PC-3 (cell line): ENCODE results near the gene PFKFB3. TPM values are rescaled to one million over a fixed set of nuclear protein-coding genes. Genes with fewer than 3 reads are reported as not detected.
A peak's percentile ranks its signal among the peaks of the same experiment; 100 is the strongest.

Source experiments
- ATAC-seq: fragments of 200-7000 bp; cut with Tn5 transposase; 2 replicates; pipeline ENCODE4 v1.9.1; 2020; ENCODE audit warnings: mild to moderate bottlenecking, moderate library complexity
- BruUV-seq: library from RNA; stranded (reverse); fragments of 400-500 nt; replicated peaks from 2 replicates; lab custom pipeline; 2021; lab: Mats Ljungman, UMichigan
- CTCF ChIA-PET: fragments of 300-600 bp; sonication (Branson Sonifier 250); formaldehyde crosslinking; loops from one replicate; lab custom pipeline; 2022; ENCODE audit warnings: antibody characterized with exemption; lab: Charles Lee
- POLR2A ChIA-PET: fragments of 300-600 bp; sonication (Branson Sonifier 250); formaldehyde crosslinking; loops from one replicate; lab custom pipeline; 2022; ENCODE audit warnings: antibody characterized with exemption; ENCODE audit not compliant: unreplicated experiment; lab: Charles Lee
- DNase-seq: peaks from one replicate; pipeline ENCODE4 v3.0.0-alpha.2; 2015
- H2AFZ ChIP-seq: fragments of 300-600 bp; sonication (generic); 2 replicates; pipeline ENCODE4 v1.6.0; 2016; ENCODE audit warnings: antibody characterized with exemption, low read length
- H3F3A ChIP-seq: fragments of 300-600 bp; sonication (generic); one replicate; pipeline ENCODE4 v1.6.0; 2017; ENCODE audit warnings: antibody characterized with exemption, low read length, control low read depth, mild to moderate bottlenecking; ENCODE audit not compliant: unreplicated experiment
- H3K27ac ChIP-seq: fragments of 300-600 bp; sonication (generic); 2 replicates; pipeline ENCODE4 v1.5.1; 2016; ENCODE audit warnings: mild to moderate bottlenecking, low read length
- H3K27me3 ChIP-seq: fragments of 300-600 bp; sonication (generic); 2 replicates; pipeline ENCODE4 v1.6.1; 2016; ENCODE audit warnings: low read length, mixed read lengths
- H3K36me3 ChIP-seq: fragments of 300-600 bp; sonication (generic); 2 replicates; pipeline ENCODE4 v1.6.1; 2016; ENCODE audit warnings: low read depth, mixed run types, low read length, mixed read lengths
- H3K4me1 ChIP-seq: fragments of 300-600 bp; sonication (generic); 2 replicates; pipeline ENCODE4 v1.5.1; 2016; ENCODE audit warnings: low read length; ENCODE audit not compliant: insufficient read depth
- H3K4me2 ChIP-seq: fragments of 300-600 bp; sonication (generic); 2 replicates; pipeline ENCODE4 v1.6.0; 2016; ENCODE audit warnings: low read length
- H3K4me3 ChIP-seq: fragments of 300-600 bp; sonication (generic); 2 replicates; pipeline ENCODE4 v1.5.1; 2016; ENCODE audit warnings: mild to moderate bottlenecking, low read length, mixed read lengths
- H3K79me2 ChIP-seq: fragments of 300-600 bp; sonication (generic); 2 replicates; pipeline ENCODE4 v1.6.1; 2017; ENCODE audit warnings: low read length, mixed read lengths
- H3K9ac ChIP-seq: fragments of 300-600 bp; sonication (generic); 2 replicates; pipeline ENCODE4 v1.6.0; 2016; ENCODE audit warnings: mild to moderate bottlenecking, low read length
- H3K9me2 ChIP-seq: fragments of 300-600 bp; sonication (generic); replicated peaks from 2 replicates; pipeline ENCODE4 v1.6.1; 2016; ENCODE audit warnings: mixed run types, low read length, mixed read lengths
- H3K9me3 ChIP-seq: fragments of 300-600 bp; sonication (generic); 2 replicates; pipeline ENCODE4 v1.6.1; 2016; ENCODE audit warnings: low read length, mixed read lengths
- H4K20me1 ChIP-seq: fragments of 300-600 bp; sonication (generic); 2 replicates; pipeline ENCODE4 v1.6.1; 2016; ENCODE audit warnings: low read length, mixed read lengths
- EZH2 ChIP-seq: fragments of 300-600 bp; sonication (generic); IDR thresholded peaks from one replicate; pipeline ENCODE4 v1.6.1; 2017; ENCODE audit warnings: antibody characterized with exemption, mild to moderate bottlenecking, low read length; ENCODE audit not compliant: unreplicated experiment
- EZH2phosphoT487 ChIP-seq: fragments of 300-600 bp; sonication (generic); IDR thresholded peaks from 2 replicates; pipeline ENCODE4 v1.6.1; 2018; ENCODE audit warnings: mild to moderate bottlenecking, antibody characterized with exemption, low read length, borderline replicate concordance
- intact Hi-C: fragments of 100-400 bp; cut with micrococcal nuclease; formaldehyde crosslinking; loops from 2 replicates; pipeline ENCODE4 v1.9.0; 2023
- total RNA-seq: library from RNA; depleted of rRNA; stranded (reverse); fragments of >200 nt; gene quantifications from 2 replicates; pipeline ENCODE4 v1.2.3, GENCODE V29; 2014
- TF ChIP-seq, protein P1 (sequence below): fragments of 300-600 bp; sonication (generic); conservative IDR thresholded peaks from 2 replicates; pipeline ENCODE4 v1.5.1; 2017; ENCODE audit warnings: antibody characterized with exemption, low read depth, mild to moderate bottlenecking, low read length

PFKFB3 gene
- total RNA-seq, 1 experiment from 2014 or later: 19.5 TPM

DNA sequence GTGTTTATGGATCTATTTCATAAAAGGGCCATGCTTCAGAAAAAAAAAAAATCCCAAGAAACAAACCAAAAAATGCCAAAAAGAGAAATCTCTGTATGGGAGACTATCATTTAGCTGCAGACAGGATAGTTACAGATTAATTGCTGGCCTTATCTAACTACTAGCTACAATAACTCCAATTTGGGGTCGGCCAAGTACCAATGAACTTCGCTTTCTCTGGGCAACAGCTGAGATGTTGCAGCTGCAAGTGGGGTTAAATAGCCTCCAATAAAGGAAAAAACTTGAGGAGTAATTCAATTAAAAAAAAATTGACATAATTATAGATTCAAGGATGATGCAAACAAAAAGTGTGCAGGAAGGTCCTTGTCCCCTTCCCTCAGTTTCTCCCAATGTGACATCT lies 73.6 kb downstream of the PFKFB3 start:
- Histone ChIP-seq H3K79me2 (no peaks in the 10 kb centered on the region), H3K27me3 (no peaks in the 10 kb centered on the region), H3K36me3 (no peaks in the 10 kb centered on the region), H3K4me3 (no peak overlapping the region), H3K9ac (no peak overlapping the region), H3K4me2 (no peak overlapping the region), H2AFZ (no peak overlapping the region), H3F3A (no peaks in the 10 kb centered on the region), H4K20me1 (no peaks in the 10 kb centered on the region), H3K27ac (peak overlapping the region; percentile 87; the same call in 1 of the 2 replicates), H3K9me2 (no peaks in the 10 kb centered on the region), H3K4me1 (peaks cover 15% of the 10 kb centered on the region), H3K9me3 (no peaks in the 10 kb centered on the region)
- ATAC-seq: no peak
- TF ChIP-seq, protein P1, sequence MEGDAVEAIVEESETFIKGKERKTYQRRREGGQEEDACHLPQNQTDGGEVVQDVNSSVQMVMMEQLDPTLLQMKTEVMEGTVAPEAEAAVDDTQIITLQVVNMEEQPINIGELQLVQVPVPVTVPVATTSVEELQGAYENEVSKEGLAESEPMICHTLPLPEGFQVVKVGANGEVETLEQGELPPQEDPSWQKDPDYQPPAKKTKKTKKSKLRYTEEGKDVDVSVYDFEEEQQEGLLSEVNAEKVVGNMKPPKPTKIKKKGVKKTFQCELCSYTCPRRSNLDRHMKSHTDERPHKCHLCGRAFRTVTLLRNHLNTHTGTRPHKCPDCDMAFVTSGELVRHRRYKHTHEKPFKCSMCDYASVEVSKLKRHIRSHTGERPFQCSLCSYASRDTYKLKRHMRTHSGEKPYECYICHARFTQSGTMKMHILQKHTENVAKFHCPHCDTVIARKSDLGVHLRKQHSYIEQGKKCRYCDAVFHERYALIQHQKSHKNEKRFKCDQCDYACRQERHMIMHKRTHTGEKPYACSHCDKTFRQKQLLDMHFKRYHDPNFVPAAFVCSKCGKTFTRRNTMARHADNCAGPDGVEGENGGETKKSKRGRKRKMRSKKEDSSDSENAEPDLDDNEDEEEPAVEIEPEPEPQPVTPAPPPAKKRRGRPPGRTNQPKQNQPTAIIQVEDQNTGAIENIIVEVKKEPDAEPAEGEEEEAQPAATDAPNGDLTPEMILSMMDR: no peak
- TF ChIP-seq EZH2: no peak
- no peak for TF ChIP-seq EZH2phosphoT487
- BruUV-seq: no TSS peak
- POLR2A ChIA-PET: no interaction called here
- CTCF ChIA-PET: no interaction called here
- intact Hi-C loops: loop anchor here (5.0 kb wide), 1 partner anchor 74 kb away; the partner anchor contains the start of gene PFKFB3
- DNase-seq: no peak

DNA sequence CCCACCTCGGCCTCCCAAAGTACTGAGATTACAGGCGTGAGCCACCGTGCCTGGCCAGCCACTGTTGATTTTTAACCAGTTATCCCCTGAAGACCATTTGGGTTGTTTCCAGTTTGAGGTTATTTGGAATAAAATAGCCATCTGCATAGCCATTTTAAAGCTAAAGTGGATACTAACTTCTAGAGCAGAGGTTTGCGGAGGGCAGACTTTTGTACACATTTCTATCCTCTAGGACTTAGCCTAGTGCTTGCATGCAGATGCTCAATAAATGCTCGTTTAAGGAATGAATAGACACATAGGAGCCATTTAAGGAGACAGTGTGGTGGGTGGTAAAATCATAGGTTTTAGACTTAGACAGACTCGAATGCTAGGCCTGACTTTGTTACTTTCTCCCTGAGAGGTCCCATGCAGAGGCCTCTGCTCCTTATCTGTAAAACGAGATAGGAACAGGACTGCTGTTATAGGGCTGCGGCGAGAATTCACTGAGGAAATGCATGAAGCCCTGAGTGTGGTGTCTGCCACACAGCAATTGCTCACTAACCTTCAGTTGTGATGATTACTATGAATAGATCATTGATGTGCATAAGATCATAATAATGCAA lies 75.9 kb downstream of the PFKFB3 start:
- no peak for DNase-seq
- ChIA-PET POLR2A (interaction anchor here (0.6 kb wide), 1 partner anchor 19 kb away, joined by 3 read pairs; no protein-coding TSS in a partner anchor), CTCF (no interaction called here)
- no peaks in the 10 kb centered on the region for H3F3A ChIP-seq
- no peaks in the 10 kb centered on the region for H4K20me1 ChIP-seq
- H3K27me3 ChIP-seq: no peaks in the 10 kb centered on the region
- no peak for ATAC-seq
- H3K9ac ChIP-seq: no peak overlapping the region
- peaks cover 15% of the 10 kb centered on the region for H3K4me1 ChIP-seq
- TF ChIP-seq EZH2 (no peak), EZH2phosphoT487 (no peak)
- TF ChIP-seq, protein P1: no peak
- H3K4me3 ChIP-seq: no peak overlapping the region
- H3K79me2 ChIP-seq: no peaks in the 10 kb centered on the region
- BruUV-seq: no TSS peak
- H3K36me3 ChIP-seq: no peaks in the 10 kb centered on the region
- H2AFZ ChIP-seq: no peak overlapping the region
- intact Hi-C loops: loop anchor here (5.0 kb wide), 1 partner anchor 76 kb away; the partner anchor contains the start of gene PFKFB3
- H3K9me3 ChIP-seq: no peaks in the 10 kb centered on the region
- no peak overlapping the region for H3K27ac ChIP-seq
- H3K9me2 ChIP-seq: no peaks in the 10 kb centered on the region
- no peak overlapping the region for H3K4me2 ChIP-seq
